Measurements from ENCODE around the gene GAMT.

Gene GAMT

GRCh38 chr19:1369214-1369805, 32.0 kb downstream of the GAMT start:
- Mint-ChIP-seq H3K27me3 (no peaks in the 10 kb centered on the region), H3K4me3 (no peak overlapping the region), H3K4me1 (peaks cover 5 to 14% of the 10 kb centered on the region in 2 donors), H3K27ac (no peak overlapping the region), H3K9me3 (no peaks in the 10 kb centered on the region), H3K36me3 (peaks cover 46 to 57% of the 10 kb centered on the region in 2 donors)
- DNase-seq (no peak), ATAC-seq (replicated peaks) (no peak)

GRCh38 chr19:1366899-1367870, 34.2 kb downstream of the GAMT start:
- no peak for ATAC-seq (replicated peaks)
- Mint-ChIP-seq H3K4me1 (peaks cover 21 to 35% of the 10 kb centered on the region in 2 donors), H3K36me3 (peaks cover 46 to 59% of the 10 kb centered on the region in 2 donors), H3K27me3 (no peaks in the 10 kb centered on the region), H3K4me3 (no peak overlapping the region), H3K27ac (peak overlapping the region; percentile 42), H3K9me3 (no peaks in the 10 kb centered on the region)
- no peak for DNase-seq

GRCh38 chr19:1366296-1366695, 35.0 kb downstream of the GAMT start:
- Mint-ChIP-seq H3K4me1 (peaks cover 27 to 44% of the 10 kb centered on the region in 2 donors), H3K4me3 (no peak overlapping the region), H3K9me3 (no peaks in the 10 kb centered on the region), H3K36me3 (peaks cover 47 to 65% of the 10 kb centered on the region in 2 donors), H3K27ac (no peak overlapping the region), H3K27me3 (no peaks in the 10 kb centered on the region)
- DNase-seq: no peak
- ATAC-seq (replicated peaks): no peak

- Mint-ChIP-seq H3K27me3 (no peaks in the 10 kb centered on the region), H3K9me3 (no peaks in the 10 kb centered on the region), H3K36me3 (peaks cover 47 to 71% of the 10 kb centered on the region in 2 donors), H3K4me1 (peaks cover 29 to 51% of the 10 kb centered on the region in 2 donors), H3K4me3 (no peak overlapping the region), H3K27ac (no peak overlapping the region)
- DNase-seq (no peak), ATAC-seq (replicated peaks) (no peak)
Observed at GRCh38 chr19:1365319-1366269, 35.7 kb downstream of the GAMT start.

- peaks cover 51 to 78% of the 10 kb centered on the region in 2 donors for H3K36me3 Mint-ChIP-seq
Observed at GRCh38 chr19:1364070-1364704, 37.2 kb downstream of the GAMT start.

GRCh38 chr19:1363599-1363998, 37.7 kb downstream of the GAMT start:
- ATAC-seq (replicated peaks) (peak; percentile 41 to 58), DNase-seq (no peak)
- Mint-ChIP-seq H3K36me3 (peaks cover 55 to 83% of the 10 kb centered on the region in 2 donors), H3K9me3 (no peaks in the 10 kb centered on the region), H3K27ac (peak overlapping the region; percentile 51), H3K4me1 (peaks cover 29 to 56% of the 10 kb centered on the region in 2 donors), H3K4me3 (peak overlapping the region; percentile 62 to 74), H3K27me3 (no peaks in the 10 kb centered on the region)

More at GRCh38 chr19:1364070-1364704, 37.2 kb downstream of the GAMT start:
- ATAC-seq (replicated peaks) (peak; percentile 62 to 70), DNase-seq (no peak)
- Mint-ChIP-seq H3K27me3 (no peaks in the 10 kb centered on the region), H3K4me1 (peaks cover 29 to 56% of the 10 kb centered on the region in 2 donors), H3K27ac (peak overlapping the region; percentile 86), H3K9me3 (no peaks in the 10 kb centered on the region), H3K4me3 (peak overlapping the region; percentile 64 to 69)

- peaks cover 29 to 56% of the 10 kb centered on the region in 2 donors for H3K4me1 Mint-ChIP-seq
- peak in 1 of 2 donors; percentile 26 for ATAC-seq (replicated peaks)
- no peaks in the 10 kb centered on the region for H3K9me3 Mint-ChIP-seq
- H3K4me3 Mint-ChIP-seq: peak overlapping the region; percentile 66 to 74
- H3K27ac Mint-ChIP-seq: peak overlapping the region; percentile 51
- H3K36me3 Mint-ChIP-seq: peaks cover 56 to 85% of the 10 kb centered on the region in 2 donors
- no peaks in the 10 kb centered on the region for H3K27me3 Mint-ChIP-seq
- no peak for DNase-seq
Observed at GRCh38 chr19:1362387-1363257, 38.7 kb downstream of the GAMT start.

GRCh38 chr19:1361601-1362386, 39.5 kb downstream of the GAMT start:
- DNase-seq (no peak), ATAC-seq (replicated peaks) (peak; percentile 67 to 68)
- peak overlapping the region; percentile 49 to 66 for H3K4me3 Mint-ChIP-seq
- peaks cover 28 to 49% of the 10 kb centered on the region in 2 donors for H3K4me1 Mint-ChIP-seq
- H3K27me3 Mint-ChIP-seq: no peaks in the 10 kb centered on the region
- peak overlapping the region; percentile 51 for H3K27ac Mint-ChIP-seq
- no peaks in the 10 kb centered on the region for H3K9me3 Mint-ChIP-seq
- peaks cover 54 to 85% of the 10 kb centered on the region in 2 donors for H3K36me3 Mint-ChIP-seq

GRCh38 chr19:1360818-1361461, 40.4 kb downstream of the GAMT start:
- Mint-ChIP-seq H3K4me1 (peaks cover 31 to 50% of the 10 kb centered on the region in 2 donors), H3K9me3 (no peaks in the 10 kb centered on the region), H3K36me3 (peaks cover 48 to 77% of the 10 kb centered on the region in 2 donors), H3K4me3 (peak overlapping the region in 1 of 2 donors; percentile 25), H3K27me3 (no peaks in the 10 kb centered on the region), H3K27ac (no peak overlapping the region)
- DNase-seq (no peak), ATAC-seq (replicated peaks) (no peak)

- H3K27me3 Mint-ChIP-seq: no peaks in the 10 kb centered on the region
- no peak overlapping the region for H3K27ac Mint-ChIP-seq
- H3K4me1 Mint-ChIP-seq: peaks cover 37 to 56% of the 10 kb centered on the region in 2 donors
- no peak overlapping the region for H3K4me3 Mint-ChIP-seq
- ATAC-seq (replicated peaks) (no peak), DNase-seq (no peak)
- H3K36me3 Mint-ChIP-seq: peaks cover 45 to 80% of the 10 kb centered on the region in 2 donors
- H3K9me3 Mint-ChIP-seq: no peaks in the 10 kb centered on the region
Observed at GRCh38 chr19:1360126-1360817, 41.1 kb downstream of the GAMT start.

- H3K27me3 Mint-ChIP-seq: no peaks in the 10 kb centered on the region
- peaks cover 33 to 57% of the 10 kb centered on the region in 2 donors for H3K36me3 Mint-ChIP-seq
- H3K4me1 Mint-ChIP-seq: peaks cover 26 to 43% of the 10 kb centered on the region in 2 donors
- ATAC-seq (replicated peaks) (no peak), DNase-seq (no peak)
- no peak overlapping the region for H3K4me3 Mint-ChIP-seq
- no peak overlapping the region for H3K27ac Mint-ChIP-seq
- no peaks in the 10 kb centered on the region for H3K9me3 Mint-ChIP-seq
Observed at GRCh38 chr19:1357531-1358109, 43.7 kb downstream of the GAMT start.

All from stimulated activated naive B cell treated with anti-CD40 and anti-IgM and Interleukin-4, amounts not matched to agents 10 μg/mL and 1 μg/mL and 100 μg/mL, for 72 hours (primary cell).